Measurements from ENCODE around the gene BAG3. TPM values are rescaled to one million over a fixed set of nuclear protein-coding genes. Genes with fewer than 3 reads are reported as not detected.
"Not testable (repeated sequence)": the region's sequence is repeated elsewhere in the genome, so short reads cannot be mapped to it uniquely, and the experiment has no call there.

BAG3 gene
- total RNA-seq, 1 donor from 2014 or later: 2.3 TPM

DNA sequence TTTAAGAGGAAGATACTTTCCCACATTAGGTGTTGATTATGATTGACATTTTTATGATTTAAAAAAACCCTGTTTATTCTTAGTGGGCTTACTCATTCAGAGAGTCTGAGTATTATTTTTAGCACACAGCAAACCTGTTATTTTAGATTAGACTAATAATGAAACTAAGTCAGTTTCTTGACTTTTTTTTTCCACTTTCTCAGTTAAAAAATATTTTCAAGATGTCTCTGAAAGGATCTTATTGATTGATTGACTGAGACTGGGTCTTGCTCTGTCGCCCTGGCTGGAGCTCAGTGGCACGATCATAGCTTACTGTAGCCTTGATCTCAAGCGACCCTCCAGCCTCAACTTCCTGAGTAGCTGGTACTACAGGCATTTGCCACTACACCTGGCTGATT lies 54.3 kb downstream of the BAG3 start:
- Histone ChIP-seq H3K9me3 (ENCODE audit: low read depth) (no peaks in the 10 kb centered on the region), H3K79me2 (ENCODE audit: low read depth) (no peaks in the 10 kb centered on the region), H3K4me3 (no peak overlapping the region), H3K36me3 (no peaks in the 10 kb centered on the region), H3K27ac (no peak overlapping the region), H3K9ac (no peak overlapping the region), H3K4me1 (peaks cover 5% of the 10 kb centered on the region), H3K27me3 (no peaks in the 10 kb centered on the region), H4K20me1 (ENCODE audit: low read depth) (no peaks in the 10 kb centered on the region), H2AFZ (replicated peaks) (no peak overlapping the region), H3K4me2 (no peak overlapping the region), H3F3A (ENCODE audit: low read depth) (no peaks in the 10 kb centered on the region)
- TF ChIP-seq EZH2 (IDR thresholded peaks at IDR 0.05) (no peak), EZH2phosphoT487 (IDR thresholded peaks at IDR 0.05) (no peak)
- Mint-ChIP-seq H3K4me1 (no peaks in the 10 kb centered on the region), H3K36me3 (no peaks in the 10 kb centered on the region), H3K4me3 (no peak overlapping the region), H3K27ac (no peak overlapping the region), H3K9me3 (peaks cover 7% of the 10 kb centered on the region), H3K27me3 (ENCODE audit: insufficient read depth, low read depth) (peaks cover 4% of the 10 kb centered on the region)
- no peak for DNase-seq (ENCODE audit: low spot score)

DNA sequence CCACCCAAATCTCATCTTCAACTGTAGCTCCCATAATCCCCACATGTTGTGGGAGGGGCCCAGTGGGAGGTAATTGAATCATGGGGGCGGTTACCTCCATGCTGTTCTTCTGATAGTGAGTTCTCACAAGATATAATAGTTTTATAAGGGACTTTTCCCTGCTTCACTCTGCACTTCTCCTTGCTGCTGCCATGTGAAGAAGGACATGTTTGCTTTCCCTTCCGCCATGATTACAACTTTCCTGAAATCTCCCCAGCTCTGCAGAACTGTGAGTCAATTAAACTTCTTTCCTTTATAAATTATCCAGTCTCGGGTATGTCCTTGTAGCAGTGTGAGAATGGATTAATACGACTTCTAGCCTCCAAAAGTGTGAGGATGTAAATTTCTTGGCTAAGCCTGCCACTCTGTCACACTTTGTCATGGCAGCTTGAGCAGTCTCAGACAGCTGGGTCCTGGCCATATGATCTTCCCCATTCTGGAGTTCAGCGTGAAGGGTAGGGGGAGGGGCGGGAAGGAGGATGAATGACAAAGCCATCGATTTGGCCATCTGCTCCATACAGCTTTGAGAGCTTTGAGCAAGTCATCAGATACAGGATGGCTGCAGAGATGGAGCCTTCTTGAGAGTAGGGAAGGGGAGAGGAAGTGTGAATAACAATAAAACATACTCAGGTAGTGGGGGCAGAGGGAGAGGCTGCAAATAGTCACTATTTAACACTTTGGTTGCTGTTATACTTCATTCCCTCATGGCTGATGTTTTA lies 55.5 kb downstream of the BAG3 start:
- Histone ChIP-seq H3K4me1 (peaks cover 4% of the 10 kb centered on the region), H3K9me3 (ENCODE audit: low read depth) (no peaks in the 10 kb centered on the region), H2AFZ (replicated peaks) (no peak overlapping the region), H3K27me3 (no peaks in the 10 kb centered on the region), H3K9ac (no peak overlapping the region), H3K79me2 (ENCODE audit: low read depth) (no peaks in the 10 kb centered on the region), H3K36me3 (no peaks in the 10 kb centered on the region), H3K27ac (no peak overlapping the region), H3F3A (ENCODE audit: low read depth) (no peaks in the 10 kb centered on the region), H4K20me1 (ENCODE audit: low read depth) (no peaks in the 10 kb centered on the region), H3K4me3 (no peak overlapping the region), H3K4me2 (no peak overlapping the region)
- peaks cover 4% of the 10 kb centered on the region for H3K27me3 Mint-ChIP-seq (ENCODE audit: insufficient read depth, low read depth)
- no peak for TF ChIP-seq EZH2phosphoT487 (IDR thresholded peaks at IDR 0.05)
- TF ChIP-seq EZH2 (IDR thresholded peaks at IDR 0.05): no peak
- no peak for TF ChIP-seq CTCF (IDR thresholded peaks at IDR 0.05)
- H3K9me3 Mint-ChIP-seq: peaks cover 9% of the 10 kb centered on the region
- DNase-seq (ENCODE audit: low spot score): no peak
- no peaks in the 10 kb centered on the region for H3K4me1 Mint-ChIP-seq
- H3K27ac Mint-ChIP-seq: no peak overlapping the region
- no peaks in the 10 kb centered on the region for H3K36me3 Mint-ChIP-seq
- H3K4me3 Mint-ChIP-seq: no peak overlapping the region

DNA sequence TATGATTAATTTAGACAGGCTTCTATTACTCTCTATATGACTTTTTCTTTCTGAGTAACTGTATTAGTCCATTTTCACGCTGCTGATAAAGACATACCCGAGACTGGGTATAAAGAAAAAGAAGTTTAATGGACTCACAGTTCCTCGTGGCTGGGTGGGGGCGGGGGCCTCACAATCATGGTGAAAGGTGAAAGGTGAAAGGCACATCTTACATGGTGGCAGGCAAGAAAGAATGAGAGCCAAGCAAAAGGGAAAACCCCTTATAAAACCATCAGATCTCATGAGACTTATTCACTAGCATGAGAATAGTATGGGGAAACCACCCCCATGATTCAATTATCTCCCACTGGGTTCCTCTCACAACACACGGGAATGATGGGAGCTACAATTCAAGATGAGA lies 56.2 kb downstream of the BAG3 start:
- H3K79me2 ChIP-seq (ENCODE audit: low read depth); DNase-seq (ENCODE audit: low spot score); H3K9ac ChIP-seq; H3K4me3 Mint-ChIP-seq; H3K9me3 Mint-ChIP-seq; H3K4me3 ChIP-seq; H3K36me3 ChIP-seq; H3F3A ChIP-seq (ENCODE audit: low read depth); H3K27me3 Mint-ChIP-seq (ENCODE audit: insufficient read depth, low read depth); H3K27ac ChIP-seq; H3K4me2 ChIP-seq; H3K36me3 Mint-ChIP-seq; H3K9me3 ChIP-seq (ENCODE audit: low read depth); H4K20me1 ChIP-seq (ENCODE audit: low read depth); H3K4me1 ChIP-seq; H3K4me1 Mint-ChIP-seq; H3K27ac Mint-ChIP-seq; H2AFZ ChIP-seq (replicated peaks); H3K27me3 ChIP-seq: not testable (repeated sequence)

GRCh38 chr10:119710935-119711334 lies 59.8 kb downstream of the BAG3 start:
- not testable (repeated sequence) for H3K4me3 ChIP-seq; H4K20me1 ChIP-seq (ENCODE audit: low read depth); H3K4me1 ChIP-seq; H3K9me3 ChIP-seq (ENCODE audit: low read depth); DNase-seq (ENCODE audit: low spot score); H3K27ac Mint-ChIP-seq; H3K36me3 Mint-ChIP-seq; H2AFZ ChIP-seq (replicated peaks); H3K9me3 Mint-ChIP-seq; H3K79me2 ChIP-seq (ENCODE audit: low read depth); H3K27me3 Mint-ChIP-seq (ENCODE audit: insufficient read depth, low read depth); H3K27ac ChIP-seq; H3K4me2 ChIP-seq; H3F3A ChIP-seq (ENCODE audit: low read depth); H3K4me3 Mint-ChIP-seq; H3K9ac ChIP-seq; H3K36me3 ChIP-seq; H3K27me3 ChIP-seq
- peaks cover 16% of the 10 kb centered on the region for H3K4me1 Mint-ChIP-seq
